HL-60 (cell line): ENCODE results near the gene POLRMT.
"Not testable (repeated sequence)": the region's sequence is repeated elsewhere in the genome, so short reads cannot be mapped to it uniquely, and the experiment has no call there.

Experiments used
- DNase-seq, 2 experiments: peaks; one replicate each; pipeline ENCODE4 v3.0.0-alpha.2; 2010 to 2020; ENCODE audit warnings: low read depth in 1 of 2, low spot score in 1 of 2
- H3K27ac ChIP-seq: fragments of 250-450 bp; sonication (Bioruptor Pico); replicated peaks from 2 replicates; pipeline ENCODE4 v1.5.1; 2020; ENCODE audit warnings: mild to moderate bottlenecking, moderate library complexity
- H3K27me3 ChIP-seq: fragments of 250-450 bp; sonication (Bioruptor Pico); 2 replicates; pipeline ENCODE4 v1.5.1; 2021; ENCODE audit warnings: mild to moderate bottlenecking, moderate library complexity; ENCODE audit not compliant: insufficient read depth, poor library complexity, severe bottlenecking
- H3K4me3 ChIP-seq: replicated peaks from 2 replicates; pipeline ENCODE4 v1.5.1; 2011; ENCODE audit warnings: mild to moderate bottlenecking, control low read depth, low read length; ENCODE audit not compliant: insufficient read depth
- GABPA ChIP-seq: IDR thresholded peaks from 2 replicates; pipeline ENCODE4 v1.6.1; 2012; ENCODE audit warnings: low read depth
- POLR2AphosphoS5 ChIP-seq: IDR thresholded peaks from 2 replicates; pipeline ENCODE4 v1.6.1; 2012; ENCODE audit warnings: low read depth
- SPI1 ChIP-seq: IDR thresholded peaks from 2 replicates; pipeline ENCODE4 v1.6.1; 2012; ENCODE audit warnings: low read depth, mild to moderate bottlenecking, borderline replicate concordance
- TF ChIP-seq, protein P1 (sequence below): IDR thresholded peaks from 2 replicates; pipeline ENCODE4 v1.6.1; 2012; ENCODE audit warnings: low read depth; ENCODE audit not compliant: insufficient replicate concordance
- TF ChIP-seq, protein P2 (sequence below): IDR thresholded peaks from one replicate; pipeline ENCODE4 v1.5.1; 2011; ENCODE audit warnings: low read length, control low read depth, inconsistent platforms; ENCODE audit not compliant: insufficient read depth

POLRMT gene

DNA sequence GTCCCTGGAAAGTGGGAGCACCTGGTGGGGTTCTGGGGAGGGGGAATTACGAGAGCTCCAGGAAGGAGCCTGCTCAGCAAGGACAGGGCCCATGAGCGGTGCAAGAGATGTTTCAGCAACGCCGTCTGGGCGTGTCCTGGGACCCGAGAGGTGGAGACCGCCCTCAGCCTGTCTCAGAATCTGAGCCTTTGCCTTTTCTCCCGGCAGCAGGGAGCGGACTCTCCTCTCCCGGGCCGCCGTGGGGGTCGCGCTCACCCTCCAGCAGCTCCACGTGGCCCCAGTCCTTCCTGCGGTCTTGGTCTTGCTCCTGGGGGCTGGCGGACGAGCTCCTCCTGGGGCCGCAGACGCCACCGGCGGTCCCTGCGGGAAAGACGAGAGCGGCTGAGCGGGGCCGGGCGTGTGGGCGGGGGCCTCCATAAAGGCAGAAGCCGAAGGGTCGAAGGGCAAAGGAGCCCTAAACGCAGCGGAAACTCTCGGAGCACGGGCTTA, 714 bp downstream of the POLRMT start:
- no peaks in the 10 kb centered on the region for H3K27me3 ChIP-seq
- peak; percentile 40 to 69 for DNase-seq
- TF ChIP-seq SPI1 (no peak), GABPA (no peak), POLR2AphosphoS5 (no peak)
- TF ChIP-seq, protein P1, sequence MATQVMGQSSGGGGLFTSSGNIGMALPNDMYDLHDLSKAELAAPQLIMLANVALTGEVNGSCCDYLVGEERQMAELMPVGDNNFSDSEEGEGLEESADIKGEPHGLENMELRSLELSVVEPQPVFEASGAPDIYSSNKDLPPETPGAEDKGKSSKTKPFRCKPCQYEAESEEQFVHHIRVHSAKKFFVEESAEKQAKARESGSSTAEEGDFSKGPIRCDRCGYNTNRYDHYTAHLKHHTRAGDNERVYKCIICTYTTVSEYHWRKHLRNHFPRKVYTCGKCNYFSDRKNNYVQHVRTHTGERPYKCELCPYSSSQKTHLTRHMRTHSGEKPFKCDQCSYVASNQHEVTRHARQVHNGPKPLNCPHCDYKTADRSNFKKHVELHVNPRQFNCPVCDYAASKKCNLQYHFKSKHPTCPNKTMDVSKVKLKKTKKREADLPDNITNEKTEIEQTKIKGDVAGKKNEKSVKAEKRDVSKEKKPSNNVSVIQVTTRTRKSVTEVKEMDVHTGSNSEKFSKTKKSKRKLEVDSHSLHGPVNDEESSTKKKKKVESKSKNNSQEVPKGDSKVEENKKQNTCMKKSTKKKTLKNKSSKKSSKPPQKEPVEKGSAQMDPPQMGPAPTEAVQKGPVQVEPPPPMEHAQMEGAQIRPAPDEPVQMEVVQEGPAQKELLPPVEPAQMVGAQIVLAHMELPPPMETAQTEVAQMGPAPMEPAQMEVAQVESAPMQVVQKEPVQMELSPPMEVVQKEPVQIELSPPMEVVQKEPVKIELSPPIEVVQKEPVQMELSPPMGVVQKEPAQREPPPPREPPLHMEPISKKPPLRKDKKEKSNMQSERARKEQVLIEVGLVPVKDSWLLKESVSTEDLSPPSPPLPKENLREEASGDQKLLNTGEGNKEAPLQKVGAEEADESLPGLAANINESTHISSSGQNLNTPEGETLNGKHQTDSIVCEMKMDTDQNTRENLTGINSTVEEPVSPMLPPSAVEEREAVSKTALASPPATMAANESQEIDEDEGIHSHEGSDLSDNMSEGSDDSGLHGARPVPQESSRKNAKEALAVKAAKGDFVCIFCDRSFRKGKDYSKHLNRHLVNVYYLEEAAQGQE = no peak
- TF ChIP-seq, protein P2, sequence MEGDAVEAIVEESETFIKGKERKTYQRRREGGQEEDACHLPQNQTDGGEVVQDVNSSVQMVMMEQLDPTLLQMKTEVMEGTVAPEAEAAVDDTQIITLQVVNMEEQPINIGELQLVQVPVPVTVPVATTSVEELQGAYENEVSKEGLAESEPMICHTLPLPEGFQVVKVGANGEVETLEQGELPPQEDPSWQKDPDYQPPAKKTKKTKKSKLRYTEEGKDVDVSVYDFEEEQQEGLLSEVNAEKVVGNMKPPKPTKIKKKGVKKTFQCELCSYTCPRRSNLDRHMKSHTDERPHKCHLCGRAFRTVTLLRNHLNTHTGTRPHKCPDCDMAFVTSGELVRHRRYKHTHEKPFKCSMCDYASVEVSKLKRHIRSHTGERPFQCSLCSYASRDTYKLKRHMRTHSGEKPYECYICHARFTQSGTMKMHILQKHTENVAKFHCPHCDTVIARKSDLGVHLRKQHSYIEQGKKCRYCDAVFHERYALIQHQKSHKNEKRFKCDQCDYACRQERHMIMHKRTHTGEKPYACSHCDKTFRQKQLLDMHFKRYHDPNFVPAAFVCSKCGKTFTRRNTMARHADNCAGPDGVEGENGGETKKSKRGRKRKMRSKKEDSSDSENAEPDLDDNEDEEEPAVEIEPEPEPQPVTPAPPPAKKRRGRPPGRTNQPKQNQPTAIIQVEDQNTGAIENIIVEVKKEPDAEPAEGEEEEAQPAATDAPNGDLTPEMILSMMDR = no peak
- peak overlapping the region; percentile 92 for H3K4me3 ChIP-seq
- H3K27ac ChIP-seq = peak overlapping the region; percentile 79

DNA sequence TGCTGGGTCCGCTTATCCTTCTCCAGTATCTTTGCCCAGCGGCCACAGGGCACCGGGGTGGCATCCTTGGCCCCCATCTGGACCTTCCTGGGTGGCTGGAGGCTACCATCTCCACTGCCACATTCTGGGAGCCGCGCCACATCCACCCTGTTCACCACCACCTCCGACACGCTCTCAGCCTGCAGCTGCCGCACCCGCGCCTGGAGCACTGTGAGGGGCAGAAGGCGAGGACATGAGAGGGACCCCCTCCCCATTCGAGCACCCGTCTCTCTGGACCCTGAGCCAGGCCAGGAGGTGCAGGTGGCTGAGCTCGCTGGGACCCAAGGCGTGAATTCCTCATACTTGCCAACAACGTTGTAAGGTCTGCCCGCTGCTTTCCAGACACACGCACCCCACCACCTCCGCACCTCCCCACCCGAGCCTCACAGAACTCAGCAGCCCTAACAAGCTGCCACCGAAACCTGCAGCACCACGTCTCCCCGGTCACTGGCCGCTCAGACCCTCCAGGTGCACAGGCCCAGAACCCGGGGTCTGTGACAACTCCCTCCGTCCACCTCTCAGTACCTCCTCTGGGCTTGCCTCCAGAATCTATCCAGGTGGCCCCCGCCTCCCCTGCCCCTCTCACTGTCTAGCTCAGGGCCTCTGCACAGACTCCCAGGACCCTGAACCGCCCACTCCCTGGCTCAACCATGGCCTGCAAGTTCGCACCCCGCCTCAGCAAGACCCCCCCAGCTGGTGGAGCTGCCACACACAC, 3.2 kb downstream of the POLRMT start:
- no peak overlapping the region for H3K27ac ChIP-seq
- no peak for DNase-seq

DNA sequence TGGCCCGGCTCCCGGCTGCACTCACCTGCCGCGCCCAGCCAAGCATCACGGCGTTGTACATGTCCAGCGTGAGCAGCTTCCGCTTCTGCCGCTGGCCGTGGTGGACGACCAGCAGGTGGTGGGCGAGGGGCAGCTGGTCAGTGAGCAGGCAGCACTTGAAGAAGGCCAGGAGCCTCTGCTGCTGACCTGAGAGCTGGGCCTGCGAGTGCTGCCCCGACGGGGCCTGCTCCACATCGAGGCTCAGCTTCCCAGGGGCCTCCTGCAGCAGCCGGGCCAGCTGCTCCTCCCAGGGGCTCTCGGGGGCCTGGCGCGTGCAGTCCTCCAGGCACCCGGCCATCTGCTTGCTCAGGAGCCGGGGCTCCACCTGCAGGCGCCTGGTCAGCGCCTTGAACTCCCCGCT, 3.8 kb downstream of the POLRMT start:
- not testable (repeated sequence) for H3K27me3 ChIP-seq, H3K27ac ChIP-seq, DNase-seq

More for the DNA sequence above, 3.2 kb downstream of the POLRMT start:
- Histone ChIP-seq H3K27me3 (no peaks in the 10 kb centered on the region), H3K4me3 (no peak overlapping the region)
- TF ChIP-seq SPI1 (no peak), POLR2AphosphoS5 (no peak), GABPA (no peak)
- TF ChIP-seq, protein P2 = no peak
- TF ChIP-seq, protein P1 = no peak

DNA sequence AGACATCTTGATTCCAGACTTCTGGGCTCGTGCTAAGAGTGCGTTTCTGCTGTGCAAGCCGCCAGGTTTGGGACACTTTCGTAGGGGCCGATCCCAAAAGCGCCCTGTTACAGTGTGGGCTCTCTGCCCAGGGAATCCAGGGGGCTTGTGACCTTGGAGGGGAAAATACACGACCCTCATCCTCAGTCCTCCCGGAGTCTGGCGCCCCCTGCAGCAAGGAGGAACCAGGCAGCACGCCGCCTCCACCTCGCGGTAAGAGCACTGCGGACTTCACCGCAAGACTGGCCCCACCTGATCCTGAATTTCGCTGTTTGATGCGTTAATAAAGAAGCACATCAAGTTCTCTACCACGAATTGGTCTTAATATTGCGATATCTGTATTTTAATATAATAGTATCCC, 5.2 kb downstream of the POLRMT start:
- DNase-seq = no peak
- H3K4me3 ChIP-seq = no peak overlapping the region
- TF ChIP-seq, protein P2 = no peak
- no peak for TF ChIP-seq GABPA
- TF ChIP-seq, protein P1 = no peak
- no peak for TF ChIP-seq SPI1
- TF ChIP-seq POLR2AphosphoS5 = no peak
- H3K27ac ChIP-seq = no peak overlapping the region
- H3K27me3 ChIP-seq = no peaks in the 10 kb centered on the region

More for the DNA sequence above, 3.8 kb downstream of the POLRMT start:
- H3K4me3 ChIP-seq = not testable (repeated sequence)

DNA sequence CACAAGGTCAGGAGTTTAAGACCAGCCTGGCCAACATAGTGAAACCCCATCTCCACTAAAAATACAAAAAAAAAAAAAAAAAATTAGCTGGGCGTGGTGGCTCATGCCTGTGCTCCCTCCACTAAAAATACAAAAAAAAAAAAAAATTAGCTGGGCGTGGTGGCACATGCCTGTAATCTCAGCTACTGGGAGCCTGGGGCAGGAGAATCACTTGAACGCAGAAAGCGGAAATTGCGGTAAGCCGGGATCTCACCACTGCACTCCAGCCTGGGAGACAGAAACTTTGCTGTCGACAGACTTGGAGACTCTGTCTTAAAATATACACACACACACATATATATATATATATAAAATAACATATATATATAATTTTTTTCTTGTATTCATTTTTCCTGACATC, 6.8 kb downstream of the POLRMT start:
- not testable (repeated sequence) for H3K27me3 ChIP-seq, H3K27ac ChIP-seq, H3K4me3 ChIP-seq, DNase-seq
